Measurements from ENCODE around the gene S100A6. TPM values are rescaled to one million over a fixed set of nuclear protein-coding genes. Genes with fewer than 3 reads are reported as not detected.
A peak's percentile ranks its signal among the peaks of the same experiment; 100 is the strongest.

S100A6 gene
- total RNA-seq, 4 donors from 2014 or later = 153 to 361 (median 224) TPM

DNA sequence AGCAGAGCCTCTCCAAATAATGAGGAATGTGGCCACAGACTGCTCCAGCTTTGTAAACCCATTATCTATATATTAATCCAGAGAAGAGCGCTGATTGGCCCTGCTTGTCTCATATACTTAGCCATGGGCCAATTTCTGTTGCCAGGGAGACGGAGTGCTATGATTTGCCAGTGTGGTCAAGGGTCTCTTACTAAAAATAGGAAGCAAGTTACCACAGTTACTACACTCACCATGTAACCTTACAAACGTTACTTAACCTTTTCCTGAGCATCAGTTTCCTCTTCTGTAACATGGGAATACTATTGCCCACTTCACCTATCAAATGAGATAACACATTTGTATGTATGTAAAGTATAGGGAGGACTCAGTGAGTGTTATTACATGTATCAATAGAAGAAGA, 37.6 kb upstream of the S100A6 start:
- Histone ChIP-seq H3K4me3 (no peak overlapping the region), H3K4me1 (peaks cover 7 to 19% of the 10 kb centered on the region in 2 donors), H3K9me3 (no peaks in the 10 kb centered on the region), H3K27me3 (peaks cover 0 to 4% (median 0%) of the 10 kb centered on the region in 3 donors), H3K36me3 (no peaks in the 10 kb centered on the region), H3K27ac (peak overlapping the region; percentile 59 to 77 (median 67))
- DNase-seq (no peak), ATAC-seq (no peak)
- in situ Hi-C loops (cut with MboI; ENCODE audit: low sequenced_read_pairs in 4 of 4) = no loop called here
- TF ChIP-seq POLR2A (IDR thresholded peaks at IDR 0.05) = no peak
- TF ChIP-seq, protein P1, sequence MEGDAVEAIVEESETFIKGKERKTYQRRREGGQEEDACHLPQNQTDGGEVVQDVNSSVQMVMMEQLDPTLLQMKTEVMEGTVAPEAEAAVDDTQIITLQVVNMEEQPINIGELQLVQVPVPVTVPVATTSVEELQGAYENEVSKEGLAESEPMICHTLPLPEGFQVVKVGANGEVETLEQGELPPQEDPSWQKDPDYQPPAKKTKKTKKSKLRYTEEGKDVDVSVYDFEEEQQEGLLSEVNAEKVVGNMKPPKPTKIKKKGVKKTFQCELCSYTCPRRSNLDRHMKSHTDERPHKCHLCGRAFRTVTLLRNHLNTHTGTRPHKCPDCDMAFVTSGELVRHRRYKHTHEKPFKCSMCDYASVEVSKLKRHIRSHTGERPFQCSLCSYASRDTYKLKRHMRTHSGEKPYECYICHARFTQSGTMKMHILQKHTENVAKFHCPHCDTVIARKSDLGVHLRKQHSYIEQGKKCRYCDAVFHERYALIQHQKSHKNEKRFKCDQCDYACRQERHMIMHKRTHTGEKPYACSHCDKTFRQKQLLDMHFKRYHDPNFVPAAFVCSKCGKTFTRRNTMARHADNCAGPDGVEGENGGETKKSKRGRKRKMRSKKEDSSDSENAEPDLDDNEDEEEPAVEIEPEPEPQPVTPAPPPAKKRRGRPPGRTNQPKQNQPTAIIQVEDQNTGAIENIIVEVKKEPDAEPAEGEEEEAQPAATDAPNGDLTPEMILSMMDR (IDR thresholded peaks at IDR 0.05 in 4 of 5, conservative IDR thresholded peaks at IDR 0.05 in 1 of 5) = no peak
- intact Hi-C loops (cut with DNase I; ENCODE audit: low total_unique reads) = no loop called here

DNA sequence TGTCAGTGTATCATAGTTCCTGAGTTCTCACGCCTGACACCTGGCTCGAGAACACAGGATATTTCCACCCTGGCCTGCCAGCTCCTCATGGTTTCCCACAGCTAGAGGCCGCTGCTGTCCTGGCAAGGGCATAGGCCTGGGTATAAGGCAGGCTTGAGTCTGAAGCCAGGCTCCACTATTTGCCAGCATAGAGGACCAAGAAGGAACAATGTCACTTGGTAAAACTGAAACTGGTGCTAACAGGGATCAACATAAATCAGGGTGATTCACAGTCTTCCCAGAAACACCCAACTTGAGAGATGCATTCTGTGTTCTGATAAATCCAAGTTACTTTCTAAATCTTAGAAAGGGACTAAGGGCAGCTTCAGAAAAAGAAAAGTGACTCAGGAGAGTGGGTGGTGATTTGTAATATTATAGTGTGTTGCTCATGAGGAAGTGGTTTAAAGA, 36.8 kb upstream of the S100A6 start:
- intact Hi-C loops (cut with DNase I; ENCODE audit: low total_unique reads) = loop anchor here (1.0 kb wide), 2 partner anchors 46 to 177 kb away; no protein-coding TSS in a partner anchor
- H3K27me3 ChIP-seq = no peaks in the 10 kb centered on the region
- no peak overlapping the region for H3K4me3 ChIP-seq
- ATAC-seq = peak; percentile 83 to 86
- H3K4me1 ChIP-seq = peaks cover 14 to 27% of the 10 kb centered on the region in 2 donors
- H3K36me3 ChIP-seq = no peaks in the 10 kb centered on the region
- H3K27ac ChIP-seq = peak overlapping the region; percentile 59 to 77 (median 67)
- DNase-seq = peak; percentile 80 to 88
- in situ Hi-C loops (cut with MboI; ENCODE audit: low sequenced_read_pairs in 4 of 4) = no loop called here
- TF ChIP-seq, protein P1 (IDR thresholded peaks at IDR 0.05 in 4 of 5, conservative IDR thresholded peaks at IDR 0.05 in 1 of 5) = peak; percentile 78 to 90 (median 84)
- no peak for TF ChIP-seq POLR2A (IDR thresholded peaks at IDR 0.05)
- no peaks in the 10 kb centered on the region for H3K9me3 ChIP-seq

DNA sequence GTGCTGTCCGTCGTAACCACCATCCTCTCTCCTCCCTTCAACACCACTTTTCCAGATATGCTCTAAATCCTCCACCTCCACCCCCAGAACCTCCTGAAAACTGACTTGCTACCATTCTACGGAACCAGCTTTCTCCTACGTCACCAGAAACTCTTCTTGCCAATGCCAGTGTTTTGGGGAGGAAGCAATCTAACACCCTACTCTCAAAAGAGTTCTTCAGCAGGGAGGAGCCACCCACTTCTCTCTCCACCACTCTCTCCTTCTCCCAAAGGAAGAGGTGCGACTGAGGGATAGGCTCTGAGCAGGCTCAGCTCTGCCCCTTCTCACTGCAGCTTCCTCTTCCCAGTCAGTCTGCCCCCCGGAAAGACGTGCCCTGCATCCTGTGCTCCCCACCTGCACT, 35.9 kb upstream of the S100A6 start:
- in situ Hi-C loops (cut with MboI; ENCODE audit: low sequenced_read_pairs in 4 of 4) = no loop called here
- intact Hi-C loops (cut with DNase I; ENCODE audit: low total_unique reads) = loop anchor here (1.0 kb wide), 2 partner anchors 47 to 178 kb away; no protein-coding TSS in a partner anchor
- Histone ChIP-seq H3K9me3 (no peaks in the 10 kb centered on the region), H3K4me1 (peaks cover 23 to 36% of the 10 kb centered on the region in 2 donors), H3K27me3 (no peaks in the 10 kb centered on the region), H3K27ac (peak overlapping the region in 2 of 4 donors; percentile 70 to 77), H3K36me3 (no peaks in the 10 kb centered on the region), H3K4me3 (no peak overlapping the region)
- TF ChIP-seq POLR2A (IDR thresholded peaks at IDR 0.05) = no peak
- TF ChIP-seq, protein P1 (IDR thresholded peaks at IDR 0.05 in 4 of 5, conservative IDR thresholded peaks at IDR 0.05 in 1 of 5) = no peak
- no peak for ATAC-seq
- DNase-seq = no peak

DNA sequence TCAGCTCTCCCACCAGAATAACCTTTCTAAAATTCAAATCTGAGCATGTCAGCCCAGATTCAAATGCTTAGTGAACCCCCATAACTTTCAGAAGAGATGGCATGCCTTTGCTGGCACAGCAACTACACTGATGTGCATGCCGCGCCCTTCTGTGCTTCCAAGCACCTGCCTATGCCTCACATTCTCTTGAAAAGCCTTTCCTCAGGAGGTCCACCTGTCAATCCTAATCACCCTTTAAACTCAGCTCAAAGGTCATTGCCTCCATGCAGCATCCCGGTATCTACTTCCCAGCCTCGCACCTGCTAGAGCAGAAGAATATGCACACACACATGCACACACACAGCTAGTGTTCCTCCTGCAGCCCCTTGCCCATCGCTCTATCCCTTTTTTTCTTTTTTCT, 35.1 kb upstream of the S100A6 start:
- no peak overlapping the region for H3K27ac ChIP-seq
- no peaks in the 10 kb centered on the region for H3K36me3 ChIP-seq
- H3K9me3 ChIP-seq = no peaks in the 10 kb centered on the region
- H3K4me3 ChIP-seq = no peak overlapping the region
- in situ Hi-C loops (cut with MboI; ENCODE audit: low sequenced_read_pairs in 4 of 4) (no loop called here), intact Hi-C loops (cut with DNase I; ENCODE audit: low total_unique reads) (no loop called here)
- peaks cover 29 to 44% of the 10 kb centered on the region in 2 donors for H3K4me1 ChIP-seq
- no peak for DNase-seq
- TF ChIP-seq POLR2A (IDR thresholded peaks at IDR 0.05) = no peak
- TF ChIP-seq, protein P1 (IDR thresholded peaks at IDR 0.05 in 4 of 5, conservative IDR thresholded peaks at IDR 0.05 in 1 of 5) = no peak
- H3K27me3 ChIP-seq = no peaks in the 10 kb centered on the region
- no peak for ATAC-seq

Measured in gastrocnemius medialis (tissue), 4 donors.